Natural killer cell (primary cell): ENCODE measurements around the gene MYO5B. TPM values are rescaled to one million over a fixed set of nuclear protein-coding genes. Genes with fewer than 3 reads are reported as not detected.

Source experiments
- ATAC-seq, 3 donors: fragments of 150-1000 bp in 2 of 3; fragments of 200-7000 bp in 1 of 3; cut with Tn5 transposase; 1 replicate in 1 of 3; 2 replicates in 2 of 3; pipeline ENCODE4 v1.10.0; 2021; ENCODE audit warnings: mild to moderate bottlenecking in 2 of 3, moderate library complexity in 2 of 3
- DNase-seq, 2 donors: peaks; one replicate each; pipeline versions ENCODE4 v3.0.0 to v3.0.0-alpha.2; 2013 to 2021; ENCODE audit warnings: mixed read lengths in 1 of 2
- H3K27ac ChIP-seq: one replicate; pipeline ENCODE4 v1.5.1; 2013; ENCODE audit warnings: mild to moderate bottlenecking, low read length
- H3K27me3 ChIP-seq: one replicate; pipeline ENCODE4 v1.6.1; 2013; ENCODE audit warnings: low read length; ENCODE audit not compliant: control insufficient read depth, insufficient read depth
- H3K36me3 ChIP-seq: one replicate; pipeline ENCODE4 v1.6.1; 2013; ENCODE audit warnings: low read length; ENCODE audit not compliant: control insufficient read depth, insufficient read depth
- H3K4me1 ChIP-seq: one replicate; pipeline ENCODE4 v1.6.1; 2013; ENCODE audit warnings: low read length; ENCODE audit not compliant: control insufficient read depth, insufficient read depth
- H3K4me3 ChIP-seq: one replicate; pipeline ENCODE4 v1.5.1; 2013; ENCODE audit warnings: low read length
- H3K9me3 ChIP-seq: one replicate; pipeline ENCODE4 v1.6.1; 2013; ENCODE audit warnings: low read length; ENCODE audit not compliant: control insufficient read depth, insufficient read depth
- H3K27ac Mint-ChIP-seq, 2 donors: one replicate each; pipeline ENCODE4 v1.8.0; 2022; ENCODE audit warnings: mild to moderate bottlenecking in 2 of 2, mixed read lengths in 2 of 2, moderate library complexity in 1 of 2
- H3K27me3 Mint-ChIP-seq, 2 donors: one replicate each; pipeline ENCODE4 v1.8.0; 2022; ENCODE audit warnings: low read depth in 2 of 2, mixed read lengths in 2 of 2
- H3K36me3 Mint-ChIP-seq: one replicate; pipeline ENCODE4 v1.8.0; 2022; ENCODE audit warnings: mixed read lengths
- H3K4me1 Mint-ChIP-seq, 2 donors: one replicate each; pipeline ENCODE4 v1.8.0; 2022; ENCODE audit warnings: mixed read lengths in 2 of 2
- H3K4me3 Mint-ChIP-seq: one replicate; pipeline ENCODE4 v1.8.0; 2022; ENCODE audit warnings: mild to moderate bottlenecking, moderate library complexity, mixed read lengths
- H3K9me3 Mint-ChIP-seq, 2 donors: one replicate each; pipeline ENCODE4 v1.8.0; 2022; ENCODE audit warnings: mixed read lengths in 2 of 2
- WGBS: methylation state at CpG from one replicate; pipeline ENCODE4 v1.1.7; 2013; ENCODE audit warnings: missing lambda C conversion rate; ENCODE audit not compliant: insufficient coverage; 5-methylcytosine and 5-hydroxymethylcytosine counted together
- intact Hi-C: fragments of 100-400 bp; cut with micrococcal nuclease; formaldehyde crosslinking; loops from one replicate; pipeline ENCODE4 v1.14.2; 2022
- total RNA-seq, 4 donors: library from RNA; stranded (reverse); fragments of 120-200 nt in 1 of 4; gene quantifications; one replicate each; pipeline versions ENCODE4 v1.2.3 to v1.2.4, GENCODE V29; 2013 to 2022
- TF ChIP-seq, protein P1 (sequence below): fragments of 200-600 bp; IDR thresholded peaks from one replicate; pipeline ENCODE4 v1.8.0; 2022; ENCODE audit warnings: antibody characterized with exemption

MYO5B gene
- total RNA-seq, 3 donors from 2014 or later (not counting 1 experiment from before 2014, with no cell fraction given), result 0.33 TPM; not detected in 2

DNA sequence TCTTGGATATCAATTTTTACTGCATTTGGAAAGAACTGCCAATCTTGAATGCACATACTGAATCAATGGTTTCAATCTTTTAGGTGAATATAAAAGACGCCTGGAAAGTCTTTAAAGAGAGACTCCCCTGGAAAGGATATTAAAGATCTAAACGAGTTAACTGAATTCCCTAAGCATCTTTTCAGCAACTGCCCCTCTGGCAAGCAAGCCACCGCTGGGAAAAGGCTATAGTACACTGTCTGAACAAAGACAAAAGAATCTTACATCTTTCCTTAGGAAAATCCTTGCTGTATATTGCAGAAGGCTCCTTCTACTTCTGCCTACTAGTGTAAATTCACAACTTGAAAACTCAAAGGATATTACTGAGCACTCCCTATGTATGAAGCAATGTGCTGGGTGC lies 28.0 kb downstream of the MYO5B start:
- no peak overlapping the region for H3K27ac Mint-ChIP-seq
- Histone ChIP-seq H3K36me3 (no peaks in the 10 kb centered on the region), H3K9me3 (no peaks in the 10 kb centered on the region), H3K27me3 (no peaks in the 10 kb centered on the region), H3K4me3 (no peak overlapping the region), H3K27ac (no peak overlapping the region), H3K4me1 (no peaks in the 10 kb centered on the region)
- H3K36me3 Mint-ChIP-seq, result no peaks in the 10 kb centered on the region
- peaks cover 27 to 73% of the 10 kb centered on the region in 2 donors for H3K27me3 Mint-ChIP-seq
- no peaks in the 10 kb centered on the region for H3K4me1 Mint-ChIP-seq
- H3K4me3 Mint-ChIP-seq, result no peak overlapping the region
- 76% methylated on average over 3 of the region's 3 CpGs for WGBS
- TF ChIP-seq, protein P1, sequence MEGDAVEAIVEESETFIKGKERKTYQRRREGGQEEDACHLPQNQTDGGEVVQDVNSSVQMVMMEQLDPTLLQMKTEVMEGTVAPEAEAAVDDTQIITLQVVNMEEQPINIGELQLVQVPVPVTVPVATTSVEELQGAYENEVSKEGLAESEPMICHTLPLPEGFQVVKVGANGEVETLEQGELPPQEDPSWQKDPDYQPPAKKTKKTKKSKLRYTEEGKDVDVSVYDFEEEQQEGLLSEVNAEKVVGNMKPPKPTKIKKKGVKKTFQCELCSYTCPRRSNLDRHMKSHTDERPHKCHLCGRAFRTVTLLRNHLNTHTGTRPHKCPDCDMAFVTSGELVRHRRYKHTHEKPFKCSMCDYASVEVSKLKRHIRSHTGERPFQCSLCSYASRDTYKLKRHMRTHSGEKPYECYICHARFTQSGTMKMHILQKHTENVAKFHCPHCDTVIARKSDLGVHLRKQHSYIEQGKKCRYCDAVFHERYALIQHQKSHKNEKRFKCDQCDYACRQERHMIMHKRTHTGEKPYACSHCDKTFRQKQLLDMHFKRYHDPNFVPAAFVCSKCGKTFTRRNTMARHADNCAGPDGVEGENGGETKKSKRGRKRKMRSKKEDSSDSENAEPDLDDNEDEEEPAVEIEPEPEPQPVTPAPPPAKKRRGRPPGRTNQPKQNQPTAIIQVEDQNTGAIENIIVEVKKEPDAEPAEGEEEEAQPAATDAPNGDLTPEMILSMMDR, result no peak
- H3K9me3 Mint-ChIP-seq, result no peaks in the 10 kb centered on the region
- ATAC-seq (no peak), DNase-seq (no peak)
- intact Hi-C loops, result no loop called here

DNA sequence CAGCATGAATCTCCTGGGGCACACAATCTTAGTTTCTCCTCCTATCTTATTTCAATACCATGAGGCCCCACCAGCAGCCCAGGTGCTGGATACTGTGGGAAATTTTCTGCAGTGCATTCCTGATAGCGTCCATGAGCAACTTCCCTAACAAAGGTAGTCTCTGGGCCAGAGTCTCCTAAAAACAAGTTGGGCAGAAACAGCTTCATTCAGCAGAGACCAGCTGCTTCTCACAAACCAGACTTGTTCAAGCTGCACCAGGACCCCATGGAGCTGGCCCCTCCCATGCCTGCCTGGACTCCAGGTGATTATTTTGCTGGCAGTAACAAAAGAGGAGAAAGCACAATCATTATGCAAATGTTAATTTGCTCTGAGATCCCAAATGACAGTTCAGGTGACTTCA lies 31.4 kb downstream of the MYO5B start:
- WGBS, result 65% methylated on average over 1 of the region's 1 CpG
- no peak for DNase-seq
- Histone ChIP-seq H3K4me1 (no peaks in the 10 kb centered on the region), H3K27ac (no peak overlapping the region), H3K9me3 (no peaks in the 10 kb centered on the region), H3K36me3 (no peaks in the 10 kb centered on the region), H3K27me3 (no peaks in the 10 kb centered on the region), H3K4me3 (no peak overlapping the region)
- no peak overlapping the region for H3K4me3 Mint-ChIP-seq
- no peak overlapping the region for H3K27ac Mint-ChIP-seq
- intact Hi-C loops, result no loop called here
- TF ChIP-seq, protein P1, result no peak
- peaks cover 24 to 68% of the 10 kb centered on the region in 2 donors for H3K27me3 Mint-ChIP-seq
- H3K36me3 Mint-ChIP-seq, result no peaks in the 10 kb centered on the region
- no peak for ATAC-seq
- H3K9me3 Mint-ChIP-seq, result no peaks in the 10 kb centered on the region
- no peaks in the 10 kb centered on the region for H3K4me1 Mint-ChIP-seq

DNA sequence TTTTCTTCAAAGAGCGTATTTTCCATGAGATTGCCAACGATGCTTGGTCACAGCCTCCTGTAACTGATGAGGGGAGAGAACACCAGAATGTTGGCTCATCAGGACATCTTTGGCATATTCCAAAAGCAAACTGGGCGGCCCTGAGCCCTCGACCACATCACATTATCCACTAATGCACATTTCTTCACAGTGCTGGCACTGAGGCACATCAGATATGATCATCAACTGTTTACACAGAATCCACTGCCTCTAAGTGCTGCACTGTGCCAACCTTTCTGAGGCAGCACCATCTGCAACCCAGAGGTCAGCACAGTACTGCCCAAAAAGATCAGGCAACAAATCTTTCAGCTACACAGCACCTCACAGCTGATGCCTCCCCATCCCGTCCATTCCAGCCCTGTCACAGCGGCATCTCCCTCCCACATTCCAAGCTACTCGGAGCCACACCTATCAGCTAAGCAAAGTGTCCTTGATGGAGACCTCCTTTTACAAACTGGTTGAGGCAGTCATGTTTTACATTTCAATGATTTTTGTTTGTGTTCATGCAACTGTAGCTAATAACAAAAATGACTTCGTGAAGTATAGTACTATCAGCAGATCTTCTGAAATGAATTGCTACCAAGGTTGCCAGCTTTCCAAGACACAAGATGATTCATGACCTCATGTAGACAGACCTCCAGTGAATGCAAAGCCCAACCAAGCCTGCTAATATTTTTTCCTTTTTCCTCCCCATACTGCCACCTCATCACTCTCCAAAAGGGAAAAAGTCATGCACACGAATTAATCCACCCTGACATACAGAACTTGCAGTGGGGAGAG lies 32.3 kb downstream of the MYO5B start:
- H3K27ac Mint-ChIP-seq, result no peak overlapping the region
- TF ChIP-seq, protein P1, result no peak
- no peaks in the 10 kb centered on the region for H3K4me1 ChIP-seq
- H3K4me3 Mint-ChIP-seq, result no peak overlapping the region
- no peaks in the 10 kb centered on the region for H3K9me3 Mint-ChIP-seq
- no peaks in the 10 kb centered on the region for H3K36me3 ChIP-seq
- no peaks in the 10 kb centered on the region for H3K36me3 Mint-ChIP-seq
- intact Hi-C loops, result no loop called here
- no peaks in the 10 kb centered on the region for H3K27me3 ChIP-seq
- ATAC-seq (no peak), DNase-seq (no peak)
- H3K4me1 Mint-ChIP-seq, result no peaks in the 10 kb centered on the region
- no peaks in the 10 kb centered on the region for H3K9me3 ChIP-seq
- peaks cover 26 to 62% of the 10 kb centered on the region in 2 donors for H3K27me3 Mint-ChIP-seq
- 70% methylated on average over 9 of the region's 9 CpGs for WGBS
- no peak overlapping the region for H3K4me3 ChIP-seq
- no peak overlapping the region for H3K27ac ChIP-seq
